Cardiac septum (tissue), 1 donor: Measurements from ENCODE around the gene CHD5. TPM values are rescaled to one million over a fixed set of nuclear protein-coding genes. Genes with fewer than 3 reads are reported as not detected.

Experiments used
- DNase-seq: peaks from one replicate; pipeline ENCODE4 v3.0.0-alpha.2; 2020; ENCODE audit warnings: low spot score
- intact Hi-C: fragments of 100-400 bp; cut with DNase I; formaldehyde crosslinking; loops from one replicate; pipeline ENCODE4 v1.14.0; 2022
- total RNA-seq: library from RNA; stranded (reverse); fragmentation: NEBNext Ultra II Directional; extraction: Animal tissue kit (Norgen Biotek cat#: 25700); gene quantifications from one replicate; pipeline ENCODE4 v1.2.1, GENCODE V29; 2021
- donor health status: DM: no; HTN: no; CAD: no.

Gene CHD5
- total RNA-seq, 1 donor from 2014 or later: 0.81 TPM

- no peak for DNase-seq
- intact Hi-C loops: no loop called here
These were observed 2.3 kb downstream of the CHD5 start for GRCh38 chr1:6177681-6178380.

DNA sequence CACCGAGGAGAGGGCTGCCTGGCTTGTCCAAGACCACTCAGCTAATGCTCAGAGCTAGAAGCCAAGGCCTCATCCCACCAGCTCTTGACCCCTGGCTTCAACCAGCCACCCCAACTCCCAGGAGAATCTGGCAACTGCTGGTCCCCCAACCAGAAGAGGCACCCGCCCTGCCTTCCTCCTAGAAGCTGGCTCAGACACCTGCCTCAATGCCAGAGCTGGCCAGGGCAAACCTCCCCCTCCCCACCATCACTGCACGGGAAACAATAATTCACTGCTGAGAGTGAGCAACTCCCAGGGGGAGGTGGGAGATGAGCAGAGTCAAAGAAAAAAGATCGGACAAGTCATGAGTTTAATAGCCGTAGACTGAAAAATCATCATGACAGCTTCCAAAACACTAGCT, 3.3 kb downstream of the CHD5 start:
- DNase-seq: no peak
- intact Hi-C loops: no loop called here

- intact Hi-C loops: no loop called here
- no peak for DNase-seq
These were observed 4.7 kb downstream of the CHD5 start for GRCh38 chr1:6175411-6175828.

- DNase-seq: no peak
- intact Hi-C loops: no loop called here
These were observed 5.3 kb downstream of the CHD5 start for GRCh38 chr1:6174621-6175410.

DNA sequence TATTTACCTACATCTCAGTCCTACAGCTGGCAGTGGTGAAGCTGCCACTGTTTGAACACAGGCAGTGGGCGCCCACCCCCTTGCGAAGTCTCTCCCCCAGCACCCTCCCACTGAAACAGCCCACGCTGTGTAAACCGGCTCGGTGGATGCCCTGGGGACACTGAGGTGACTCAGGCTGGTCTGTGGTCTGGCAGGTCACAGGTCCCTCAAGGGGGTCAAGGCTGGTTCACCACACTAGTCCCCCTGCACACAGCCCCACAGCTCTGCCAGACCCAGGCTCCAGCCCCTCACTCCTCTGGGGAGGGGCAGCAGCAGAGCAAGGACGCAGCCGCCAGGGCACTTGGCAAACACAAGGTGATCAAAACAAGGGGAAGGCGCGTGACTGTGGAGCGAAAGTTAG, 7.6 kb downstream of the CHD5 start:
- intact Hi-C loops: no loop called here
- no peak for DNase-seq

DNA sequence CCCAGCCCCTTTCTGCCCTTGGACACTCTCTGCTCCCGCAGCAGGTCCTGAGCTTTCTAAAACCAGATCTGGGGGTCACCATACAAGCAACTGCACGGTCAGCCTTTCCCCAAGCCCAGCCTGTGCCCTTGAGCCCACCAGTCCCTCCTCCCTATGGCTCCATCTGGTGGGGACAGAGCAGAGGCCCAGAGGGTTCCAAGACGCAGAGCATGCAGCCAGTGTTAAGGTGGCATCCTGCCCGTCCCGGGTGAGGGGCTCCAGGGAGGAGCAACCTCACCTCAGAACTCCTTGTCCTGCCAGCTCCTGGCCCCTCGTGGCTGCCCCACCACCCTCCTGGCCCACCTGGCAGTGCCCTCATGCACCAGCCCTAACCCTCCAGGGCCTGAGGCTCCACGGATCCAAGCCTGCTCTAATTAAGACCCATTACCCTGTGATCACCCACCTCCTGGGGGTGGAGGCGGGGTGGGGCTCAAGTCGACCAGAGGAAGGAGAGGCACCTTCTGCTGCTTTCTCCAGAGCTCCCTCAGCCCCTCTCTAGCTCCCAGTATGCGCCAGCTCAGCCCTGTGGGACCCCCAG, 8.5 kb downstream of the CHD5 start:
- DNase-seq: no peak
- intact Hi-C loops: no loop called here

DNA sequence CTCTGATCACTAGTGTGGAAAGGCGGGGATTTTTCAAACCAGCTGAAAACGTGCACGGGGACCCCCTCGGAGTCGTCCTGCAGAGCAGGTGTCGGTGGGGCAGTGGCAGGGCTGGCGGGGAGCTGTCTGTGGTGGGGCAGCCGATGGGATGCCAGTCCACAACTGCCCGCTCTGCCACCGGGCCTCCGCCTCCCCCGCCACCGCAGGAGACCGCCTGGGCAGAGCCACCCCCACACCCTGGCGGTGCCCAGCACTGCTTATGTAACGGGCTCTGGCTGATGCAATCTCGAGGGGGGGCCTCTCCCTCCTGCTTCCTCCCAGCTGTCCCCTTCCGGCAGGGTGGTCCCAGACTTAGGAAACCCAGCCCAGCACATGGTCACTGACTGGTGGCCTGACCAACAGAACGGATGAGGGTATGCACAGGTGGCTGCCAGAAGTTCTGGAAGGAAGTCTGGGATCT, 9.3 kb downstream of the CHD5 start:
- no peak for DNase-seq
- intact Hi-C loops: no loop called here

DNA sequence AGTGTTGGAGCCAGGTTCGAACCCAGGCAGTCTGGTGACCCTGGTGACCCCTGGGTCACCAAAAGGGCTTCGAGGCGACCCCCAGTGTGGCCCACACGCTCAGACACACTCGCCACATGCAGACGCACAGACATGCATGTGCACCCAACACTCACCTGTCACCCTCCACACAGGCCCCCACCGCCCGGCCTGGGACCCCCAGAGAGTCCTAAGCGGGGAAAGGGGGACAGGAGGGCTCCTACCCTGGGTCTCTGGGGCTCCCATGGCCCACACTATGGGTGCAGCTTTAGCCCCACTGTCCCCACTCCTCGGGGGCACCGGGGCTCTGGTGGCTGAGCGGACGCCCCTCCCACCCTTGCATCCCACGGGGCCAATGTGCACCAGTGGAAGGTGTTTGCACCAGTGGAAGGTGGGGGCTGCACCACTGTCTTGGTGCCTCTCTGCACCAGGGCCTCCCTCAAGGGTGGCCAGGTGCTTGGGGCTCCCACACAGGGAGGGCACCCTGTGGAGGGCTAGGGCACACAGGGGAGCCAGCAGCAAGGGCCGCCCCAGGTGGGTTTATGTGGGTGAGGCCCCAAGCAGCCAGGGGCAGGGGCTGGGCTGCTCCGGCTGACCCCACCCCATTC, 9.9 kb downstream of the CHD5 start:
- intact Hi-C loops: no loop called here
- no peak for DNase-seq

DNA sequence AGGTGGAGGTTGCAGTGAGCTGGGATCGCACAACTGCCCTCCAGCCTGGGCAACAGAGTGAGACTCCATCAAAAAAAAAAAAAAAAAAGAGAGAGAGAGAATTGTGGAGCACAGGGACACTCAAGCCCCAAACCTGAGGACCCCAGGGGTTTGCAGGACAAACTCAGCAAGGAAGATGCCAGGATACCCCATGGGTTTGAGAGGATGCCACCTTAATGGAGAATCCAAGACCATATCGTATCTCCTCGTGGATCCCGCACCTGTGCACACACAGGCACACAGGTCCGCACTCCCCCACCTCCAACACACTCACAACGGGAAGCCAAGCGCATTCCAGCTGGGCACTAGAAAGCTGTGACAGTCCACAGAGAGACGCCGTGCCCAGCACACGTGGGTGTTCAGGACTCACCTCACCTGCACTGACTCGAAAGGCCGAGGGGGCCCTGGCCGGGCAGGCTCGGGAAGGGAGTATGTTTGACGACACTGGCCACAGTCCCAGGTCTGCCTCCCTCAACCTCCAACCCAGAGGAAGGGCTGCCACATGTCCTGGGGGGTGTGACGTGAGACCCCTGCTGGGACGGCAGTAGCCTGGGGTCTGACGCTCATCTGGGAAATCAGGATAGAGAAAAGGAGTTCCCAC, 11.1 kb downstream of the CHD5 start:
- intact Hi-C loops: no loop called here
- no peak for DNase-seq

DNA sequence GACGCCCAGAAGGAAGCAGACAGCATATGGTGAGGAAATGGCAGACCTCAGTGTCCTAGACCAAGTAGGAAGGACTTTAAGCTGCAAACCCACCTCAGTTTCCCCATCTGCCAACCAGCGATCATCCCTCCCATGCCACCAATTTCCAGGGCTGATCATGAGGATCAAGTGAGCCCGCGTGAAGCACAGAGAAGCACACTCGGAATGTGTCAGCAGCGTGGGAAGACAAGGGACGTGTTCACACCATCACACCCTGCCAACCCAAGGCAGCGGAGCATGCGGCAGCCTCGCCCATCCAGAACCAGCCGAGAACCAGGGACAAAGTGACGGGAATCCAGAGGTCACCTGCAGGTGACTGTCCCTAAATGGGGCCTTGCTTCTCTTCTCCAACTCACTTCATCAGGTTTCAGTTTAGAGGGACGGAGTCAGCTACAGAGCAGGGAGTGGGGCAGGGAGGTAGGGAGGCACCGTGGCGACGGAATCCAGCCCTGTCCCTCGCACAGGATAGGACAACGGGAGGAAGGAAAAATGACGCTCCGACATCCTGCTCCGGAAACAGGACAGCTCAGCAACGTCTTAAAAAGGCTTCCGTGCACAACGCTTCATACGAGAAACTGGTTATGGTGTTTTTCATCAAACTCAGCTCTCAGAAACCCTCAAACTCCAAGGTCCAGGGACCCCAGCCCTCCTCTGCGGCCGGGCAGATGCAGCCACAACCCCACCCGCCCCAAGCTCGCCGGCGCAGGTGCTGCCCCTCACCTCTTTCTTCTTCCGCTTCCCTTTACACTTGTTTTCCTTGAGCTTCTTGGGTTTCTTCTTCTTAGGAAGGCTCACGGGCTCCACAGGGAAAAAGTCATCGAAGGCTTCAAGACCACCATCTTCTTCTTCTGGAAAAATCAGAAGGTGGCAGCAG, 12.5 kb downstream of the CHD5 start:
- intact Hi-C loops: no loop called here
- no peak for DNase-seq

GRCh38 chr1:6166655-6167390, 13.3 kb downstream of the CHD5 start:
- no peak for DNase-seq
- intact Hi-C loops: no loop called here

DNA sequence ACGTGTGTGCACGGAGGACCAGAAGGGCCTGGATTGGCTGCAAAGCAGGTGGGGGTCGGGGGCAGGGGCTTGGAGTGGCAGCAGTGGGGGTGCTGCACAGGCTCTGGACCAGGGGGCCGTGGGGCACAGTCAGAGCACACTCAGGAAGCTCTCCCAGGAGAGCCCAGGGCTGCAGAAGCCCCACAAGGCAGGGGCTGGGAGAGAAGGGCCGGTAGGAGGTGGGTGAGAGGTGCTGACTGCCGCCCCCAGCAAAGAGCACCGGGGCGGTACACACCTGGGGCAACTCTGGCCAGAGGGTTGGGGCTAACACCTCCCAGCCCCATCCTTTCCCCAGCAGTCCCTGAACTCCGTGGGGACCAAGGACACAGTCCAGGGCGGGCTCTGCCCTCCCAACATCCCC, 13.9 kb downstream of the CHD5 start:
- intact Hi-C loops: no loop called here
- DNase-seq: no peak

GRCh38 chr1:6165441-6165985, 14.6 kb downstream of the CHD5 start:
- intact Hi-C loops: no loop called here
- no peak for DNase-seq

DNA sequence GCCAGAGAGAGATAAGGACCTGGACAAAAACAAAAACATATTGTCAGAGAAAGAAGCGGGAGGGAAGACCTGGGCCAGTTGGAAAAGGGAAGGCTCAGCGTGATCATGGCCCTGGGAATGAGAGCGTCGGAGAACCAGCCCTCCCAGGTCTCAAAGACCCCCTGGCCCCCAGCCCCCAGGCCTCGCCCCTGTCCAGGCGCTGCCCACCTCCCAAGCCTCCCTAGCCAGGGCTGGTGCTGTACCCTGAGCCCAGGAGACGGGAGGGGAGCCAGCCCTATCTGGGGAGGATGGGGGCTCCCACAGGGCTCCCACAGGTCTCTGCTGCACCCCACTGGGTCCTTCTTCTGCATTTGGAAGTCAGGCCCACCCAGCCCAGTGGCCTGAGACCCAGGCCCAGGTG, 15.1 kb downstream of the CHD5 start:
- DNase-seq: no peak

DNA sequence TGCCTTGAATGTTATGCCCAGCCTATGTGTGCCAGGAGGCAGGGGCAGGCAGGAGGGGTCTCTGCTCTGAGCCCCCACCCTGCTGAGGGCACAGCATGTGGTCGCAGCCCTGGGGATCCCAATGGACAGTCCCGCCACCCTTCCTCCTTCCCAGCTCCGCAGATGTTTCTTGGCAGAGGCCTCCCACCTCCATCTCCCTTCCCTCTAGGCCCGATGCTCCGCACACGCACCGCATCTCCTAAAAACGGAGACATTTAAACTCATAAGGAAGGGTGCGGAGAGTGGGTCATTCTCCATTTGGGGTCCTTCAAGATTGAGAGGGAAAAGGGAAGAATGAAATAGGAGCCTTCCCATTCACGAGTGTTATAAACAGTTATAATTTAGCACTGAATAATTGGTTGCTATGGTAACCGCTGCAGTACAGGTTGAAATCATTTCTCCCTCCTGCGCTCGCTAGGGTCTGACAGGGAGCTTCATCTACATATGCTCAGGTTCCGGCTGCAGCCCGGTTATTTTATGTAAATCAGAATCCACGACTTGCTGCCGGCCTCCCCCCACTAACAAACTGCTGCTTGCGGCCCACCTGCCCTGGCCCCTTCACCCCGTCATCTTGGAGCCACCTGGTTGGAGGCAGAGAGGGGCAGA, 16.0 kb downstream of the CHD5 start:
- intact Hi-C loops: no loop called here
- no peak for DNase-seq

More for the DNA sequence above, 15.1 kb downstream of the CHD5 start:
- intact Hi-C loops: no loop called here

GRCh38 chr1:6163191-6163972, 16.7 kb downstream of the CHD5 start:
- intact Hi-C loops: no loop called here
- no peak for DNase-seq

DNA sequence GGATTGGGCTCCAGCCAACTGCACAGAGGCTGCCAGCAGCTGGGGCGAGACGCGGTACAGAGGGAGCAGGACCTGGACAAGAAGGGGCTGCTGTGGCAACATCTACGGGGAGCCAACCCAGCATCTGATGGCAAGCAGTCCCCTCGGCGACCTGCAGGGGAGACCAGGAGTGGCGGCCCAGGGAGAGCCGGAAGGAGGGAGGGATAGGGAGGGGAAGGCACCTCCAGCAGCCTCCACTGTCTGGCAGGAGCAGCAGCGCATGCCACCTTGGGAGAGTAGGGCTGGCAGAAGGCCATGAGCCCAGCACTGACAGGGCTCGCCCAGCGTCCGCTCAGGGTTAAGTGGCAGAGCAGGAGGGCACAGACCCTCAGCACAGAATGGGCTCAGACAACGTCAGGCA, 17.3 kb downstream of the CHD5 start:
- intact Hi-C loops: no loop called here
- no peak for DNase-seq
